ENCODE measurements around the gene WNT2.

The WNT2 gene

DNA sequence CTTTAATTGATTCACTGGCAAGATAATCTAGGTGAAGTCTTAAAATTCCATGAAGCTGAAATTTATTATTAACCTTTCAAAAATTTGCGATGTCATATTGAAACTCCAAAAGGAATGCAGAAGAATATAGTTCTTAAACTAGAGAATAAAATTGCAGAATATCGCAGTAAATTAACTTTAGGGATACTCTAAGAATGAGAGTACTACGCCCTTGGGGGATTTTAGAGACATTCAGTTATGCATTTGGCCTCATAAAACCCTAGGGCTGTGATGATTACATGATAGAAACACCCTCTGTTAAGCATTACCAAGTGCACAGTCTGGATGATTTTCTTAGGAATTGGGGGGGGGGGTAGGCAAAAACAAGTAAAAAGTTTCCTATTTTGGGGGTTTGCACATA is 3.7 kb downstream of the WNT2 start:
- H3K36me3 ChIP-seq (ENCODE audit: control insufficient read depth in 1 of 2, insufficient read depth in 2 of 2, low read length in 2 of 2): no peaks in the 10 kb centered on the region
- H3K4me3 ChIP-seq (ENCODE audit: low read depth, low read length): no peak overlapping the region
- peaks cover 2% of the 10 kb centered on the region for H3K9me3 ChIP-seq (ENCODE audit: insufficient read depth, low read depth, low read length)
- H3K4ac ChIP-seq (ENCODE audit: low read depth, low read length): no peak overlapping the region
- H4K12ac ChIP-seq (ENCODE audit: low read depth, low read length): no peak overlapping the region
- H4K8ac ChIP-seq (ENCODE audit: low read depth, low read length): no peak overlapping the region
- H3K79me1 ChIP-seq (ENCODE audit: low read length): peaks cover 2% of the 10 kb centered on the region
- no peak overlapping the region for H2BK5ac ChIP-seq (ENCODE audit: low read depth, low read length, poor library complexity)
- no peak overlapping the region for H2AFZ ChIP-seq (ENCODE audit: insufficient read depth, low read length, poor library complexity)
- H3K27ac ChIP-seq (ENCODE audit: low read depth, low read length): no peak overlapping the region
- peaks cover 19% of the 10 kb centered on the region for H3K27me3 ChIP-seq (ENCODE audit: insufficient read depth, low read length)
- DNase-seq: no peak
- H3K79me2 ChIP-seq (ENCODE audit: control insufficient read depth, insufficient read depth, low read length, poor library complexity): no peaks in the 10 kb centered on the region
- H3K14ac ChIP-seq (ENCODE audit: low read length): no peak overlapping the region
- peaks cover 16 to 17% of the 10 kb centered on the region in 2 experiments for H3K4me1 ChIP-seq (ENCODE audit: control insufficient read depth in 1 of 2, insufficient read depth in 2 of 2, low read length in 2 of 2)
- WGBS (ENCODE audit: extremely low coverage, insufficient coverage, insufficient read length): no CpG with 5 or more reads among the region's 3 CpGs
- H2AK5ac ChIP-seq (ENCODE audit: low read length): no peak overlapping the region
- no peak overlapping the region for H4K91ac ChIP-seq (ENCODE audit: low read depth, low read length)
- H3K18ac ChIP-seq (ENCODE audit: low read length): no peak overlapping the region
- H3K23ac ChIP-seq (ENCODE audit: low read length): no peak overlapping the region
- no peak overlapping the region for H3K9ac ChIP-seq (ENCODE audit: low read length)
- H2BK120ac ChIP-seq (ENCODE audit: insufficient read depth, low read length, poor library complexity): no peak overlapping the region
- no peak overlapping the region for H2BK12ac ChIP-seq (ENCODE audit: low read length)
- no peak overlapping the region for H3K4me2 ChIP-seq (ENCODE audit: low read length)

DNA sequence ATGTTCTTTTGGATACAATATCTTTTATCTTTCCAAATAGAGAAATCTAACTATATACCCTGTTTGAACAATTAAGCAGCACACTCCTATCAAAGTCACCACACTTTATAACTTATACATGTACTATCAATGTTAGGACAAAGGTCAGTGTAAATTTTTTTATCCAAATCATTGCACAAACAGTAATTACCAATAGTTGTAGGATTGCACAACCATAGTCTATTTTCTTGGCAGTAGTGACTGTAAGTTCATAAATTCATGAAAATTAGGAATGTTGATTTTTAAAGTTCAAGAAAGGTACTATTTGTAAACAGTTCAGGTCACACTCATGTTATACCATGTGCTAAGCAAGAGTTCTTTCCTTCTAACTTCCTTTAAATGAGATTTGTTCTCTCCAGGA is 9.3 kb downstream of the WNT2 start:
- H4K8ac ChIP-seq (ENCODE audit: low read depth, low read length): no peak overlapping the region
- no peak for DNase-seq
- H4K91ac ChIP-seq (ENCODE audit: low read depth, low read length): no peak overlapping the region
- H3K14ac ChIP-seq (ENCODE audit: low read length): no peak overlapping the region
- no peak overlapping the region for H3K4ac ChIP-seq (ENCODE audit: low read depth, low read length)
- no peaks in the 10 kb centered on the region for H3K36me3 ChIP-seq (ENCODE audit: control insufficient read depth in 1 of 2, insufficient read depth in 2 of 2, low read length in 2 of 2)
- no peak overlapping the region for H2BK12ac ChIP-seq (ENCODE audit: low read length)
- H3K23ac ChIP-seq (ENCODE audit: low read length): no peak overlapping the region
- no peaks in the 10 kb centered on the region for H3K9me3 ChIP-seq (ENCODE audit: insufficient read depth, low read depth, low read length)
- H3K4me3 ChIP-seq (ENCODE audit: low read depth, low read length): no peak overlapping the region
- no peak overlapping the region for H4K12ac ChIP-seq (ENCODE audit: low read depth, low read length)
- H3K18ac ChIP-seq (ENCODE audit: low read length): no peak overlapping the region
- no peak overlapping the region for H3K4me2 ChIP-seq (ENCODE audit: low read length)
- H3K27me3 ChIP-seq (ENCODE audit: insufficient read depth, low read length): no peaks in the 10 kb centered on the region
- no peaks in the 10 kb centered on the region for H3K79me1 ChIP-seq (ENCODE audit: low read length)
- H2AK5ac ChIP-seq (ENCODE audit: low read length): no peak overlapping the region
- no peak overlapping the region for H3K27ac ChIP-seq (ENCODE audit: low read depth, low read length)
- H2AFZ ChIP-seq (ENCODE audit: insufficient read depth, low read length, poor library complexity): no peak overlapping the region
- no peak overlapping the region for H2BK120ac ChIP-seq (ENCODE audit: insufficient read depth, low read length, poor library complexity)
- H3K9ac ChIP-seq (ENCODE audit: low read length): no peak overlapping the region
- no peaks in the 10 kb centered on the region for H3K79me2 ChIP-seq (ENCODE audit: control insufficient read depth, insufficient read depth, low read length, poor library complexity)
- no peaks in the 10 kb centered on the region for H3K4me1 ChIP-seq (ENCODE audit: control insufficient read depth in 1 of 2, insufficient read depth in 2 of 2, low read length in 2 of 2)
- H2BK5ac ChIP-seq (ENCODE audit: low read depth, low read length, poor library complexity): no peak overlapping the region

DNA sequence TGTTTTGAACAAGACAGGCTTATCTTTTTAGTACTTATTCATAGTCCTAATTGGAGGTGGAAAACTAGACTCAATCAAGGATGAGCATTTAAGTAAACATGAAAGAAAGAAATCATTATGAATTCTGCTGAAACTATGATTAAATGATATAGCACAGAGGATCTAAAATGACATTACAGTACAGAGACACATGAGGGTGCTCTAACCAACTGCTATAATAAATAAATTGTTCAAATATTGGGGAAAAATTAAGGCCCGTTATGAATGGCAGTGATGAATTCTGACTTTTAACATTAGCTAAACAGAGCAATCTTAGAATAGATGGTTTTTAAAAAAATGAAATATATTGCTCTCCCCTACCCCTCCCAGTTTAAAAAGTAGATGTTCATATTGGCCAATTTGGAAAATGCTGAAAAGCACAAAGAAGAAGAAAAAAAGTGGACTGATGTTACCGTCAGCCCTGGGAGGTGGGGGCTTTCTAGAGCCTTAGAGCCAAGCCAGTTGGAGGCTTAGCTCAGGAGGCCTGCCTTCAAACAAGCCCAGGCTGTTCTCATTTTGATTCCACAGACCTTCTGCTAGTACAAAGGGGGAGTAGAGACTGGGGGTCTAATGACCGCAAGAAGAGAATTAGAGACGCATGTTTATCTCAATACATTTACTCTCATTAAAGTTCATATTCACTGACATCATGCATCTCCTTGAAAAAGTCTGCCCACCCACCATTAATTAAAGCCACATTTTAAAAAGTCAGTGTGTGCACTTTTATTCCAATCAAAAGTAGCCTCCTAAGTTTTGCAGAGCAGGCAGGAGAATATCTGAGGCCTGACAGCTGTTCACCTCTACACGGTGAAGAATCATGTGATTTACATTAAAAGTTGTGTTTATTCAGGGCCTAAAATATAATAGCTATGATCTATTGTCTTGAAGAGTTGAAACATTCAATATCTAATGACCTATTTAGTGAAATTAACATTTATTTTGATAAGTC is 10.0 kb downstream of the WNT2 start:
- no peaks in the 10 kb centered on the region for H3K36me3 ChIP-seq (ENCODE audit: control insufficient read depth in 1 of 2, insufficient read depth in 2 of 2, low read length in 2 of 2)
- no peak for DNase-seq
- H3K4me2 ChIP-seq (ENCODE audit: low read length): no peak overlapping the region
- H2BK12ac ChIP-seq (ENCODE audit: low read length): no peak overlapping the region
- no peaks in the 10 kb centered on the region for H3K4me1 ChIP-seq (ENCODE audit: control insufficient read depth in 1 of 2, insufficient read depth in 2 of 2, low read length in 2 of 2)
- no peaks in the 10 kb centered on the region for H3K79me2 ChIP-seq (ENCODE audit: control insufficient read depth, insufficient read depth, low read length, poor library complexity)
- H3K27ac ChIP-seq (ENCODE audit: low read depth, low read length): no peak overlapping the region
- no peak overlapping the region for H3K23ac ChIP-seq (ENCODE audit: low read length)
- H3K4ac ChIP-seq (ENCODE audit: low read depth, low read length): no peak overlapping the region
- no peak overlapping the region for H3K14ac ChIP-seq (ENCODE audit: low read length)
- no peak overlapping the region for H4K91ac ChIP-seq (ENCODE audit: low read depth, low read length)
- no peaks in the 10 kb centered on the region for H3K27me3 ChIP-seq (ENCODE audit: insufficient read depth, low read length)
- H2BK120ac ChIP-seq (ENCODE audit: insufficient read depth, low read length, poor library complexity): no peak overlapping the region
- H4K8ac ChIP-seq (ENCODE audit: low read depth, low read length): no peak overlapping the region
- WGBS (ENCODE audit: extremely low coverage, insufficient coverage, insufficient read length): no CpG with 5 or more reads among the region's 5 CpGs
- H2BK5ac ChIP-seq (ENCODE audit: low read depth, low read length, poor library complexity): no peak overlapping the region
- H3K9ac ChIP-seq (ENCODE audit: low read length): no peak overlapping the region
- H2AK5ac ChIP-seq (ENCODE audit: low read length): no peak overlapping the region
- H3K79me1 ChIP-seq (ENCODE audit: low read length): no peaks in the 10 kb centered on the region
- H2AFZ ChIP-seq (ENCODE audit: insufficient read depth, low read length, poor library complexity): no peak overlapping the region
- no peaks in the 10 kb centered on the region for H3K9me3 ChIP-seq (ENCODE audit: insufficient read depth, low read depth, low read length)
- no peak overlapping the region for H3K4me3 ChIP-seq (ENCODE audit: low read depth, low read length)
- no peak overlapping the region for H3K18ac ChIP-seq (ENCODE audit: low read length)
- no peak overlapping the region for H4K12ac ChIP-seq (ENCODE audit: low read depth, low read length)

DNA sequence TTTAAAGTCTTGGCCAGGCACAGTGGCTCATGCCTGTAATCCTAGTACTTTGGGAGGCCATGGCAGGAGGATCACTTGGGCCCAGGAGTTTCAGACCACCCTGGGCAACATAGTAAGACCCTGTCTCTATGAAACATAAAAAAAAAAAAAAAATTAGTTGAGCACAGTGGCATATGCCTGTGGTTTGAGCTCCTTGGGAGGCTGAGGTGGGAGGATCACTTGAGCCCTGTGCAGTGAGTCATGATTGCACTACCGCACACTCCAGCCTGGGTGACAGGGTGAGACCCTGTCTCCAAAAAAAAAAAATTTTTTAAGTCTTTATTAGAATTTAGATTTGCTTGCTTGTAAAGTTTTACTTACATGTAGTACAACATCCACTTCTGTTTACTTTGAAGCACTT is 14.0 kb downstream of the WNT2 start:
- Histone ChIP-seq H3K36me3 (ENCODE audit: control insufficient read depth in 1 of 2, insufficient read depth in 2 of 2, low read length in 2 of 2) (no peaks in the 10 kb centered on the region), H4K91ac (ENCODE audit: low read depth, low read length) (no peak overlapping the region), H3K4me3 (ENCODE audit: low read depth, low read length) (no peak overlapping the region), H2BK5ac (ENCODE audit: low read depth, low read length, poor library complexity) (no peak overlapping the region), H2BK120ac (ENCODE audit: insufficient read depth, low read length, poor library complexity) (no peak overlapping the region), H3K9me3 (ENCODE audit: insufficient read depth, low read depth, low read length) (no peaks in the 10 kb centered on the region), H3K27ac (ENCODE audit: low read depth, low read length) (no peak overlapping the region), H3K79me1 (ENCODE audit: low read length) (no peaks in the 10 kb centered on the region), H3K18ac (ENCODE audit: low read length) (no peak overlapping the region), H4K12ac (ENCODE audit: low read depth, low read length) (no peak overlapping the region), H2AFZ (ENCODE audit: insufficient read depth, low read length, poor library complexity) (no peak overlapping the region), H3K9ac (ENCODE audit: low read length) (no peak overlapping the region), H2AK5ac (ENCODE audit: low read length) (no peak overlapping the region), H2BK12ac (ENCODE audit: low read length) (no peak overlapping the region), H3K27me3 (ENCODE audit: insufficient read depth, low read length) (no peaks in the 10 kb centered on the region), H3K79me2 (ENCODE audit: control insufficient read depth, insufficient read depth, low read length, poor library complexity) (no peaks in the 10 kb centered on the region), H3K23ac (ENCODE audit: low read length) (no peak overlapping the region), H3K4ac (ENCODE audit: low read depth, low read length) (no peak overlapping the region), H3K4me1 (ENCODE audit: control insufficient read depth in 1 of 2, insufficient read depth in 2 of 2, low read length in 2 of 2) (no peaks in the 10 kb centered on the region), H4K8ac (ENCODE audit: low read depth, low read length) (no peak overlapping the region), H3K4me2 (ENCODE audit: low read length) (no peak overlapping the region), H3K14ac (ENCODE audit: low read length) (no peak overlapping the region)
- no peak for DNase-seq
- WGBS (ENCODE audit: extremely low coverage, insufficient coverage, insufficient read length): no CpG with 5 or more reads among the region's 1 CpG

Data from trophoblast cell (in vitro differentiated cells and primary cell).